CD14-positive monocyte (primary cell): ENCODE data around the gene CDKAL1. TPM values are rescaled to one million over a fixed set of nuclear protein-coding genes. Genes with fewer than 3 reads are reported as not detected.

ENCODE experiments used
- DNase-seq, 3 donors: peaks; one replicate each; pipeline ENCODE4 v3.0.0-alpha.2; 2011 to 2022
- H2AFZ ChIP-seq: 2 replicates; pipeline ENCODE4 v1.6.0; 2012; ENCODE audit warnings: mild to moderate bottlenecking, low read depth, low read length, inconsistent platforms; ENCODE audit not compliant: insufficient read depth, poor library complexity, severe bottlenecking
- H3K27ac ChIP-seq, 2 donors: 1 replicate in 1 of 2; 2 replicates in 1 of 2; pipeline ENCODE4 v1.5.1; 2012 to 2013; ENCODE audit warnings: low read length in 2 of 2, control low read depth in 1 of 2, inconsistent platforms in 1 of 2, low read depth in 1 of 2, mild to moderate bottlenecking in 1 of 2
- H3K27me3 ChIP-seq, 2 donors: one replicate each; pipeline versions ENCODE4 v1.6.0 to v1.6.1; 2011 to 2013; ENCODE audit warnings: low read length in 2 of 2; ENCODE audit not compliant: control insufficient read depth in 2 of 2, insufficient read depth in 2 of 2
- H3K36me3 ChIP-seq, 2 donors: replicated peaks in 1 of 2; 1 replicate in 1 of 2; 2 replicates in 1 of 2; pipeline versions ENCODE4 v1.5.1 to v1.6.1; 2012 to 2013; ENCODE audit warnings: low read length in 2 of 2, control low read depth in 1 of 2, inconsistent platforms in 1 of 2, mild to moderate bottlenecking in 1 of 2; ENCODE audit not compliant: insufficient read depth in 2 of 2, control insufficient read depth in 1 of 2
- H3K4me1 ChIP-seq, 2 donors: 1 replicate in 1 of 2; 2 replicates in 1 of 2; pipeline versions ENCODE4 v1.5.1 to v1.6.1; 2012 to 2013; ENCODE audit warnings: low read length in 2 of 2, control low read depth in 1 of 2, inconsistent platforms in 1 of 2, mild to moderate bottlenecking in 1 of 2, moderate library complexity in 1 of 2; ENCODE audit not compliant: insufficient read depth in 2 of 2, control insufficient read depth in 1 of 2
- H3K4me2 ChIP-seq: replicated peaks from 2 replicates; pipeline ENCODE3; 2012; ENCODE audit warnings: low read length, moderate library complexity, mild to moderate bottlenecking; ENCODE audit not compliant: poor library complexity, severe bottlenecking; ENCODE audit errors: extremely low read depth
- H3K4me3 ChIP-seq, 3 experiments: fragments of 200-600 bp in 1 of 3; sonication (generic) in 1 of 3; replicated peaks in 1 of 3; 1 replicate in 2 of 3; 2 replicates in 1 of 3; pipeline ENCODE4 v1.5.1; 2011 to 2013; ENCODE audit warnings: low read length in 3 of 3, mild to moderate bottlenecking in 3 of 3, control low read depth in 2 of 3, low read depth in 2 of 3, inconsistent platforms in 1 of 3, moderate library complexity in 1 of 3
- H3K79me2 ChIP-seq: 2 replicates; pipeline ENCODE4 v1.6.0; 2012; ENCODE audit warnings: mild to moderate bottlenecking, control low read depth, inconsistent platforms, low read length, moderate library complexity; ENCODE audit not compliant: insufficient read depth
- H3K9ac ChIP-seq: 2 replicates; pipeline ENCODE4 v1.6.0; 2017; ENCODE audit warnings: low read length, mild to moderate bottlenecking; ENCODE audit not compliant: insufficient read depth, poor library complexity, severe bottlenecking
- H3K9me3 ChIP-seq, 2 donors: replicated peaks in 1 of 2; 1 replicate in 1 of 2; 2 replicates in 1 of 2; pipeline versions ENCODE4 v1.5.1 to v1.6.1; 2012 to 2013; ENCODE audit warnings: low read length in 2 of 2, control low read depth in 1 of 2; ENCODE audit not compliant: control insufficient read depth in 1 of 2, insufficient read depth in 1 of 2
- H4K20me1 ChIP-seq: 2 replicates; pipeline ENCODE4 v1.6.0; 2012; ENCODE audit warnings: mild to moderate bottlenecking, low read length, control low read depth, moderate library complexity; ENCODE audit not compliant: insufficient read depth
- H3K27ac Mint-ChIP-seq, 7 donors: one replicate each; pipeline ENCODE4 v1.8.0; 2020; ENCODE audit warnings: mild to moderate bottlenecking in 7 of 7, mixed read lengths in 7 of 7, moderate library complexity in 6 of 7, inconsistent platforms in 2 of 7
- H3K27me3 Mint-ChIP-seq, 3 donors: one replicate each; pipeline ENCODE4 v1.8.0; 2021 to 2022; ENCODE audit warnings: low read depth in 3 of 3, mild to moderate bottlenecking in 3 of 3, mixed read lengths in 3 of 3, moderate library complexity in 3 of 3, inconsistent platforms in 1 of 3
- H3K36me3 Mint-ChIP-seq, 2 donors: one replicate each; pipeline ENCODE4 v1.8.0; 2020; ENCODE audit warnings: mixed read lengths in 2 of 2, inconsistent platforms in 1 of 2, mild to moderate bottlenecking in 1 of 2
- H3K4me1 Mint-ChIP-seq: one replicate; pipeline ENCODE4 v1.8.0; 2020; ENCODE audit warnings: mild to moderate bottlenecking, mixed read lengths
- H3K4me3 Mint-ChIP-seq, 2 donors: one replicate each; pipeline ENCODE4 v1.8.0; 2020; ENCODE audit warnings: mild to moderate bottlenecking in 2 of 2, mixed read lengths in 2 of 2, moderate library complexity in 1 of 2
- H3K9me3 Mint-ChIP-seq, 7 donors: one replicate each; pipeline ENCODE4 v1.8.0; 2020 to 2022; ENCODE audit warnings: mixed read lengths in 7 of 7, mild to moderate bottlenecking in 6 of 7, moderate library complexity in 6 of 7, inconsistent platforms in 2 of 7
- CTCF ChIP-seq: fragments of 200-600 bp; IDR thresholded peaks from one replicate; pipeline ENCODE4 v1.8.0; 2022; ENCODE audit warnings: antibody characterized with exemption, mild to moderate bottlenecking
- WGBS: methylation state at CpG from one replicate; pipeline ENCODE4 v1.1.5; 2013; ENCODE audit warnings: missing lambda C conversion rate; ENCODE audit not compliant: insufficient coverage; 5-methylcytosine and 5-hydroxymethylcytosine counted together
- intact Hi-C, 2 donors: fragments of 100-400 bp; cut with micrococcal nuclease; formaldehyde crosslinking; loops; one replicate each; pipeline versions ENCODE4 v1.15.0 to v1.15.1; 2023
- polyA plus RNA-seq, 3 donors: library from polyadenylated mRNA; depleted of rRNA in 1 of 3; unstranded in 2 of 3; stranded (reverse) in 1 of 3; fragments of 300-500 nt in 2 of 3; fragments of >200 nt in 1 of 3; fragmentation: Illumina TruSeq in 2 of 3; gene quantifications; 1 replicate in 2 of 3; 2 replicates in 1 of 3; pipeline ENCODE4 v1.2.3, GENCODE V29; 2012 to 2021

Gene CDKAL1
- polyA plus RNA-seq, 3 donors, result 3.2 to 12.4 (median 8.3) TPM

- Histone ChIP-seq H3K36me3 (no peaks in the 10 kb centered on the region), H2AFZ (no peak overlapping the region), H3K4me1 (no peaks in the 10 kb centered on the region), H3K27ac (no peak overlapping the region), H3K79me2 (no peaks in the 10 kb centered on the region), H4K20me1 (no peaks in the 10 kb centered on the region), H3K9me3 (peaks cover 0 to 5% of the 10 kb centered on the region in 2 donors), H3K4me3 (no peak overlapping the region), H3K27me3 (no peaks in the 10 kb centered on the region), H3K9ac (no peak overlapping the region), H3K4me2 (no peak overlapping the region)
- peak overlapping the region in 2 of 7 donors; percentile 26 to 64 for H3K27ac Mint-ChIP-seq
- peaks cover 0 to 9% (median 3%) of the 10 kb centered on the region in 7 donors for H3K9me3 Mint-ChIP-seq
- peaks cover 5 to 7% of the 10 kb centered on the region in 2 donors for H3K36me3 Mint-ChIP-seq
- 100% methylated on average over 1 of the region's 2 CpGs for WGBS
- peaks cover 2% of the 10 kb centered on the region for H3K4me1 Mint-ChIP-seq
- no peak for DNase-seq
- TF ChIP-seq CTCF, result no peak
- H3K27me3 Mint-ChIP-seq, result no peaks in the 10 kb centered on the region
- no peak overlapping the region for H3K4me3 Mint-ChIP-seq
- intact Hi-C loops, result no loop called here
Observed at GRCh38 chr6:20672038-20672437, 137.8 kb downstream of the CDKAL1 start.

GRCh38 chr6:20673458-20673857, 139.2 kb downstream of the CDKAL1 start:
- Histone ChIP-seq H4K20me1 (no peaks in the 10 kb centered on the region), H3K4me1 (no peaks in the 10 kb centered on the region), H3K36me3 (no peaks in the 10 kb centered on the region), H3K27ac (no peak overlapping the region), H3K79me2 (no peaks in the 10 kb centered on the region), H3K9ac (no peak overlapping the region), H3K4me2 (no peak overlapping the region), H3K27me3 (no peaks in the 10 kb centered on the region), H3K4me3 (no peak overlapping the region), H3K9me3 (peaks cover 0 to 5% of the 10 kb centered on the region in 2 donors), H2AFZ (no peak overlapping the region)
- Mint-ChIP-seq H3K27me3 (no peaks in the 10 kb centered on the region), H3K36me3 (peaks cover 5 to 7% of the 10 kb centered on the region in 2 donors), H3K4me1 (peaks cover 2% of the 10 kb centered on the region), H3K27ac (no peak overlapping the region), H3K4me3 (no peak overlapping the region), H3K9me3 (peaks cover 0 to 9% (median 3%) of the 10 kb centered on the region in 7 donors)
- TF ChIP-seq CTCF, result no peak
- intact Hi-C loops, result no loop called here
- WGBS, result no CpG with 5 or more reads among the region's 4 CpGs
- no peak for DNase-seq
